Measurements from ENCODE around the gene EPHB1.
"Not testable (repeated sequence)": the region's sequence is repeated elsewhere in the genome, so short reads cannot be mapped to it uniquely, and the experiment has no call there.

Gene EPHB1

DNA sequence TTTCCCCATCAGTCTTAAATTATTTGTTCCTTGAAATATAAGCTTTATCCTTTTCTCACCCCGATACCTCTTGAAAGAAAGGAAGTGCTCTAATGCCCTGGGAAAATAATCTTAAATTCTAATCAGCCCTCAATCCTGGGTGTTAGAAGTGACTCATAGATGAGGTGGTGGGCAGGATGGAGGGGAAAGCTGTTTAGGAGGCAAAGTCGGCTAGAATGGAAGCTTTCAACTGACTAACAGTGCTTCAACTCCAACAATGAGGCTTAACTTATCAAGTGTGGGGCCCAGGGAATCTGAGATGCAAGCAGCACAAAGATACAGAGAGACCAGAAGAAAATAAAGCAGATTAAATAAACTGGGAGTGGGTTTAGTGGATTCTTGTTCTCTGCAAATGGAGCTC lies 175.8 kb downstream of the EPHB1 start:
- DNase-seq, result no peak

DNA sequence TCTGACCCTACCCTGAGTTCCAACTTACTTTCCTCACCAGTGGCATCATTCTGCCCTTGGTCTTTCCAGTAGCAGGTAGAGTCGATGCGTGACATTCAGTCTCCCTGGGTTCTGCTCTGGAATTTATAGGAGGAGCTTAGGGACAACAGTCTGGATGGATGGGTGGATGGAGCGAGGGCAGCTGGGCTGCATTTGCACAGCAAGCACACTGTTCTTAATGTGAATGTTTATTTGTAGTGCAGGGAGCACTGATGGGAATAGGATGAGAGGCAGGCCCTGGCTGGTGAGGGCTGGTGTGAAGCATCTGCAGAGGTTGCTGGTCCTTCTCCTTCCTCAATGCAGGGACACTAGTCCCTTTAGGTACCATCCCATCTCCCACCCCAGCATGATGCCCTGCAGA lies 176.2 kb downstream of the EPHB1 start:
- no peak for DNase-seq

GRCh38 chr3:134971907-134972306 lies 176.8 kb downstream of the EPHB1 start:
- not testable (repeated sequence) for DNase-seq

DNA sequence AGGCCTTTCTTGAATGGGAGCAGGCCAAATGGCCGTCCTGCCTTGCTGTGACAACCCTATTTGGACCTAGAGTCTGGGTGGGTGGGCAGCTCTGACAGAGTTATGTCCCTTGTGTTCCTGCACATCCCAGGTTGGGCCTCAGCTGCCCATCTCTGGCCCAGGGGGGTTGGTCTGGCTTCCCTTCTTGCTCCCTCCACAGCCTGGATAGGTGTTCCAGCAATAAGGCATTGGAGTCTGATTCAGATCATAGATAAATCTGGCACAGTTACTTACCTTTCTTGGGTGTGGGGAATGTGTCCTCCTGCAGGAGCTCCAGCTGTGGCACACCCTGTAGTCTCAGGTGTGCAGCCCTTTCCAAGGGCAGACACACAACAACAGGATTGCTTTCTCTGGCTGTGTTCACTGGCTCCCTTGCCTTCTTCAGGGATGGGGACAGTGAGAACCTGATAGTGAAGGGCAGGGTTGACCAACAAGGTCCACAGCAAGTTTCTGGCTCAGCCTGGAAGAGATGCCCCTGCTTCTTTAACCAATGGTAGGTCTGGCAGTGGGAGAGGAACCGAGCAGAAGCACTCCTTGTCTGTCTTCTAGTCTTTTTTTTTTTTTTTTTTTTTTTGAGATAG lies 177.9 kb downstream of the EPHB1 start:
- no peak for DNase-seq

- DNase-seq, result no peak
These were observed 179.6 kb downstream of the EPHB1 start for GRCh38 chr3:134974624-134975023.

- DNase-seq, result no peak
These were observed 181.9 kb downstream of the EPHB1 start for GRCh38 chr3:134976948-134977347.

DNA sequence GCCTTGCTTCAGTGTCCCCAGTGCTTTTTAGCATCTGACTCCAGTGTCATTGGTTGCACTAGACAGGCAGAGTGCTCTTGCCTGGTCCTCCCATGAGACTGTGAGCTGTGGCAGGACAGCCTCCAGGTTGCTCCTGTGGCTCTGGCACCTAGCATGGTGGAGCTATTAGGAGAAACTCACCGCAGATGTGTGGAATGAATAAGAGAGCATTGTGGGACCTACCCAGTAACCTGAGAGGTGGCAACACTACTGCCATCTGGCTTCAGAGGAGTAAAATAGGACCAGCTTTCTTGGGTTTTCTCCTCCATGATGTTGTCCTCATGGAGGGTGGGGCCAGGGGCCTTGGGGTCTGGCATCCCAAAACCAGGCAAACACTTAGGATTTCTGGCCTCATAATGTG lies 183.6 kb downstream of the EPHB1 start:
- DNase-seq, result no peak

DNA sequence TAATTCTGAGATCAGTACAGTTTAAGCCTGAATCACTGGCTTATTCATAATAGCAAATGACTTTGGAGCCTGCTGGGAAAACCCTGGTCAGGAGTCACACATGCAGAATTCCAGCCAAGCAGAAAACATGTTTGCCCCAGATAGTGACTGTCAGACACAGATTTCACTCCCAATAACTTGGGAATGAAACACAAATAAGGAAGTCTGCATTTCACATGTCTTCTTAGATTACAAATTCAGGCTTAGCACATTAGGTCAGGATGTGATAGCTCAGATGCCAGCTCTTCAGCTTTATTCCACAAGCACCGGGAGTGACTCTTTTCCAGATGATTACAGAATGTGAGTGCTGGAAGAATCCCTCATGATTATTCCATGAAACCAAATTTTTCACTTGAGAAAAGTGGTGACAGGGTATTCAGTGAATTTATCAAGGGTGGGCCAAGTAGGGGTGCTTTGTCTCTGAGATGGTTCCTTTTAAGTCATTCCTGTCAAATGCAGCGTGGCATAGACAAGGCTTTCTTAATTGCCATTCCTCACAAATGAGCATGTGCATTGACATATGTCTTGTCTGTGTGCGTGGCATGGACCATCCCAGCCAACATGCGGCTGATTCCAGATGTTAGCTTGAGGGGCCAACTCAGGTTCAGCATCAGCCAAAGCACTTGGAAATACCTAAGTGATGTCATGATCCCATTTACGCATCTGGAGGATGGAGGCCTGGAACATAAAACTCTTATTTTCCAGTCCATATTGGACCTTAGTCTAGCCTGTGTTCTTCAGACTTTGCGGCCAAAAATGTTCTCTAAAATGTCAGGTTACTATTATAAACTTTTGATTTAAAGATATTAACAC lies 191.0 kb downstream of the EPHB1 start:
- no peak for DNase-seq

GRCh38 chr3:134988666-134989065 lies 193.6 kb downstream of the EPHB1 start:
- DNase-seq, result no peak

GRCh38 chr3:134991003-134991402 lies 195.9 kb downstream of the EPHB1 start:
- DNase-seq, result no peak

- no peak for DNase-seq
These were observed 196.5 kb downstream of the EPHB1 start for GRCh38 chr3:134991472-134992010.

DNA sequence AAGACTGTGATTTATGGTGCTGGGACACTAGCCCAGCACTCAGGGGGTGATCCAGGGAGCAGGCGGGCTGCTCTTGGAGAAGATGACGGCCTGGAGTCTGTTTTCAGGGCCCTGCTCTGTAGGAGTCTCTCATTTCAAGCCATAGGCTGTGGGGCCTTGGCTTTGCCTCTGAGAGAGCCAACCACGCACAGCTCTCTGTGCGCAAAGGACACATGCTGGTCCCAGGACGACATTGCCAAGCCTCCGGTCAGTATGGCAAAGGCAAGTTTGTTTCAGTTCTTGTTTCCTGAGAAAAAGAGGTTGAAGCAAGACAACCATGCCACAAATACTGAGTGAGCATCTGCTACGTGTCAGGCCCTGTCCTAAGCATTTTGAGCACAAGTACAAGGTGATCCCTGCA lies 197.1 kb downstream of the EPHB1 start:
- no peak for DNase-seq

GRCh38 chr3:134992586-134992985 lies 197.5 kb downstream of the EPHB1 start:
- DNase-seq, result no peak

DNA sequence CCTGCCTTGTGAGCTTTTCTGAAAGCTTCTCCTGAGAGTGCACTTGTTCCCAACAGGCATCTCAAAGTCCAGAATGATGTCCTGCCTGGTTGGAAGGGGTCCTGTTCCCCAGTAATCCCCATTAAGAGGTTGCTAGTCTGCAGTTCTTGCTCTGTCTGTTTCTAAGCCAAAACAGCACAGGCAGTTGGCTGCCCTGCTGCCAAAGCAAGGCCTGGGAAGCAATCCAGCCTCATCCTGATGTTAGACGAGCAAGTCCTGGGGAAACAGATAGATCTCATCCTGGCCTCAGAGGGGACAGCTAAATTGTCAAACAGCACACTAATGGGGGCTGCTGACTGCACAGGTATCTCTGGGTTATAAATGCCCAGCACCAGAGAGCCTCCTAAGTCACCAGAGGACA lies 198.0 kb downstream of the EPHB1 start:
- DNase-seq, result no peak

- no peak for DNase-seq
These were observed 203.1 kb downstream of the EPHB1 start for GRCh38 chr3:134998158-134998557.

GRCh38 chr3:134998855-134999254 lies 203.8 kb downstream of the EPHB1 start:
- no peak for DNase-seq

- no peak for DNase-seq
These were observed 205.4 kb downstream of the EPHB1 start for GRCh38 chr3:135000465-135000864.

GRCh38 chr3:135005616-135006015 lies 210.6 kb downstream of the EPHB1 start:
- not testable (repeated sequence) for DNase-seq

- DNase-seq, result no peak
These were observed 212.5 kb downstream of the EPHB1 start for GRCh38 chr3:135007607-135008006.

- DNase-seq, result no peak
These were observed 213.3 kb downstream of the EPHB1 start for GRCh38 chr3:135008326-135008725.

DNA sequence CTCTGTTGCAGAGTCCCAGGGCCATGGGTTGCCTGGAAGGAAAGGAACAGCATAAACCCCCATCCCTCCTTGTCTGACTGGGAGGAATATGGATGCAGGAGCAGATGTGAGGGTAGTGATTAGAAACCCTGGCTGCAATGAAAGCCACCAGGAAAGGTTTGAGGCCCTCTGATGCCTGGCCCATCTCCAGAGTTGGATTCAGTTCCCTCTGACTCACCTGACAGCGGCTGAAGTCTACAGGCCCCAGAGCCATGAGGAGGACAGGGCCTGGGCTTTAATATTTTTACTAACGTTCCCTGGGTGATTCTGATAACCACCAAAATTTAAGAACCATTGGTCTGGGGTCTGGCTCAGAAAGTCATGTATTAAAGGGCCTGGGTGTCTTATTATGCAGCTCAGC lies 214.0 kb downstream of the EPHB1 start:
- no peak for DNase-seq

- DNase-seq, result no peak
These were observed 217.0 kb downstream of the EPHB1 start for GRCh38 chr3:135012101-135012500.

- no peak for DNase-seq
These were observed 218.1 kb downstream of the EPHB1 start for GRCh38 chr3:135013206-135013605.

DNA sequence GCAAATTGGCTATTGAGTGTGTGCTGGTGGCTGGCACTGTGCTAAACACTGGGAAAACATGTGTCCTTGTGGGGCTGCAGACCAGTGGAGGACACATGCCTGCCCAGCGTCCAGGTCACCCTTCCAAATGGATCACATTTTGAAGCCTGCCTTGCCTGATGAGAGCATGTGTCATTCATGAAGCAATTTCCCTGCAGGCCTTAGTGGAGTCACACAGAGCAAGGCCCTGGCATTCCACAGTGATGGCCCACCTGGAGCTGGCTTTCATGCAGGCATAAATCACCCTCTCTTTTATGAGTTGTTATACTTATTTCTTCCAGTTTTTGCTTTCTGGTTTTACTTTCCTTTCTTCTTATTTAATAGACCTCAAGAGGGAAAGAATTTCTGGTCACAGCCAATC lies 219.5 kb downstream of the EPHB1 start:
- no peak for DNase-seq
